KMS-11 (cell line): Measurements from ENCODE around the gene MED16.

ENCODE experiments used
- H2AFZ ChIP-seq: fragments of 200-600 bp; sonication (generic); 2 replicates; pipeline ENCODE4 v1.6.1; 2016; ENCODE audit warnings: antibody characterized with exemption, mixed run types, low read depth
- H3K27ac ChIP-seq: fragments of 200-600 bp; sonication (generic); 2 replicates; pipeline ENCODE4 v1.6.1; 2016; ENCODE audit warnings: mild to moderate bottlenecking, mixed run types
- H3K27me3 ChIP-seq: fragments of 200-600 bp; sonication (generic); 2 replicates; pipeline ENCODE4 v1.6.1; 2017; ENCODE audit warnings: mild to moderate bottlenecking, low read depth, mixed run types, moderate library complexity; ENCODE audit not compliant: insufficient read depth
- H3K36me3 ChIP-seq: fragments of 200-600 bp; sonication (generic); 2 replicates; pipeline ENCODE4 v1.6.1; 2017; ENCODE audit warnings: mild to moderate bottlenecking, mixed run types; ENCODE audit not compliant: insufficient read depth
- H3K4me1 ChIP-seq: fragments of 200-600 bp; sonication (generic); 2 replicates; pipeline ENCODE4 v1.6.1; 2016; ENCODE audit warnings: mild to moderate bottlenecking, low read depth, mixed run types; ENCODE audit not compliant: poor library complexity, severe bottlenecking
- H3K4me2 ChIP-seq: fragments of 200-600 bp; sonication (generic); 2 replicates; pipeline ENCODE4 v1.7.0; 2016; ENCODE audit warnings: mild to moderate bottlenecking, mixed run types
- H3K4me3 ChIP-seq: fragments of 200-600 bp; sonication (generic); IDR thresholded peaks from 2 replicates; pipeline ENCODE4 v1.6.1; 2017; ENCODE audit warnings: low read depth, low read length, mixed read lengths; ENCODE audit not compliant: insufficient read depth
- H3K79me2 ChIP-seq: fragments of 200-600 bp; sonication (generic); 2 replicates; pipeline ENCODE4 v1.6.1; 2016; ENCODE audit warnings: low read depth, mixed run types; ENCODE audit not compliant: insufficient read depth
- H3K9ac ChIP-seq: fragments of 200-600 bp; sonication (generic); 2 replicates; pipeline ENCODE4 v1.6.1; 2016; ENCODE audit warnings: mild to moderate bottlenecking, mixed run types
- H4K20me1 ChIP-seq: fragments of 200-600 bp; sonication (generic); 2 replicates; pipeline ENCODE4 v1.6.1; 2016; ENCODE audit warnings: mild to moderate bottlenecking, mixed run types; ENCODE audit not compliant: insufficient read depth
- CTCF ChIP-seq: fragments of 200-600 bp; sonication (generic); conservative IDR thresholded peaks from 2 replicates; pipeline ENCODE4 v1.6.1; 2017; ENCODE audit warnings: low read depth, mild to moderate bottlenecking, antibody characterized with exemption, low read length, moderate library complexity, mixed read lengths

The MED16 gene

GRCh38 chr19:858868-859843 lies 33.8 kb downstream of the MED16 start, which contains the start of gene CFD:
Gene CFD (plus strand): TSS chr19:859664. CDS start chr19:859690, 26 bp downstream.
- no peaks in the 10 kb centered on the region for H3K79me2 ChIP-seq
- H3K4me2 ChIP-seq: no peak within 1 kb of the TSS
- H3K4me1 ChIP-seq: peaks cover 3% of the 10 kb centered on the region
- no peak within 1 kb of the TSS for H3K9ac ChIP-seq
- H3K27me3 ChIP-seq: peaks cover 5% of the 10 kb centered on the region; the same call in 1 of the 2 replicates
- peak within 1 kb of the TSS; percentile 18; the same call in 1 of the 2 replicates for H2AFZ ChIP-seq
- no peak for TF ChIP-seq CTCF
- H3K36me3 ChIP-seq: no peaks in the 10 kb centered on the region
- no peak within 1 kb of the TSS for H3K27ac ChIP-seq
- H3K4me3 ChIP-seq: no peak within 1 kb of the TSS
- H4K20me1 ChIP-seq: no peaks in the 10 kb centered on the region

- H3K36me3 ChIP-seq: no peaks in the 10 kb centered on the region
- H3K79me2 ChIP-seq: no peaks in the 10 kb centered on the region
- H3K9ac ChIP-seq: no peak overlapping the region
- no peak overlapping the region for H2AFZ ChIP-seq
- H3K27ac ChIP-seq: no peak overlapping the region
- no peaks in the 10 kb centered on the region for H4K20me1 ChIP-seq
- H3K27me3 ChIP-seq: peaks cover 8% of the 10 kb centered on the region; the same call in 1 of the 2 replicates
- no peak overlapping the region for H3K4me3 ChIP-seq
- TF ChIP-seq CTCF: no peak
- H3K4me2 ChIP-seq: no peak overlapping the region
- peaks cover 3% of the 10 kb centered on the region for H3K4me1 ChIP-seq
These were observed 34.7 kb downstream of the MED16 start for GRCh38 chr19:858284-858683.

GRCh38 chr19:855566-856120 lies 37.3 kb downstream of the MED16 start:
- Histone ChIP-seq H3K4me3 (no peak overlapping the region), H3K27me3 (peaks cover 8% of the 10 kb centered on the region; the same call in 1 of the 2 replicates), H2AFZ (no peak overlapping the region), H3K9ac (no peak overlapping the region), H3K36me3 (no peaks in the 10 kb centered on the region), H3K4me1 (peaks cover 3% of the 10 kb centered on the region), H4K20me1 (no peaks in the 10 kb centered on the region), H3K4me2 (no peak overlapping the region), H3K27ac (no peak overlapping the region), H3K79me2 (no peaks in the 10 kb centered on the region)
- no peak for TF ChIP-seq CTCF

- Histone ChIP-seq H3K4me3 (no peak overlapping the region), H3K27ac (no peak overlapping the region), H2AFZ (no peak overlapping the region), H3K36me3 (no peaks in the 10 kb centered on the region), H3K4me2 (no peak overlapping the region), H4K20me1 (no peaks in the 10 kb centered on the region), H3K79me2 (no peaks in the 10 kb centered on the region), H3K9ac (no peak overlapping the region), H3K4me1 (peaks cover 3% of the 10 kb centered on the region), H3K27me3 (peaks cover 8% of the 10 kb centered on the region; the same call in 1 of the 2 replicates)
- TF ChIP-seq CTCF: no peak
These were observed 37.8 kb downstream of the MED16 start for GRCh38 chr19:855142-855541.
